T-helper 2 cell treated with Interferon-gamma antibody and Interleukin-4, amounts not matched to agents 5 μg/mL and 100 μg/mL, for 36 hours (primary cell): ENCODE results near the gene MAST2.
A peak's percentile ranks its signal among the peaks of the same experiment; 100 is the strongest.
"Not testable (repeated sequence)": the region's sequence is repeated elsewhere in the genome, so short reads cannot be mapped to it uniquely, and the experiment has no call there.

ENCODE experiments used
- DNase-seq: peaks from one replicate; pipeline ENCODE4 v3.0.0; 2021; ENCODE audit warnings: low spot score
- H3K27ac Mint-ChIP-seq: one replicate; pipeline ENCODE4 v1.8.0; 2021; ENCODE audit warnings: mild to moderate bottlenecking, mixed read lengths
- H3K27me3 Mint-ChIP-seq: one replicate; pipeline ENCODE4 v1.8.0; 2021; ENCODE audit warnings: low read depth, mixed read lengths
- H3K36me3 Mint-ChIP-seq: one replicate; pipeline ENCODE4 v1.8.0; 2021; ENCODE audit warnings: low read depth, mixed read lengths
- H3K4me1 Mint-ChIP-seq: one replicate; pipeline ENCODE4 v1.8.0; 2021; ENCODE audit warnings: low read depth, mixed read lengths
- H3K4me3 Mint-ChIP-seq: one replicate; pipeline ENCODE4 v1.8.0; 2022; ENCODE audit warnings: mild to moderate bottlenecking, moderate library complexity, mixed read lengths
- H3K9me3 Mint-ChIP-seq: one replicate; pipeline ENCODE4 v1.8.0; 2021; ENCODE audit warnings: mixed read lengths

Gene MAST2

DNA sequence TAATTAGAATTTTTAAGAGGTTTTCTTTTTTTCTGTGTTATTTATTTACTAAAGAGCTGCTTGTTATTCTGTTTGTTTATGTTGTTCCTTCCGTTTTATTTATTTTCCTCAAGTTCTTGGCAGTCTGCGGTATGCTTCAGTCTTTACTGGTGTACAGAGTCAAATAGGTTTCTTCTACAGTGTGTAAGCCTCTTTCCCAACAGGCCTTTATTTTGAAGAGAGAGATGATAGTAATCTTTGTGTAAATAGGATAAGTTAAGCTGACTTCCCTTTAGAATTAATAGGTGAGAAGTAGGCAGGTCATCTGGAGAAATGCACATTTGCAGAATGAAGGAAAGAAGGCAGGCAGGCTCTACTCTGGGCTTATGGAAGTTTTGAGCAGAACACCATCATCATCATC is 23.8 kb downstream of the MAST2 start:
- H3K4me1 Mint-ChIP-seq, result peaks cover 9% of the 10 kb centered on the region
- no peaks in the 10 kb centered on the region for H3K9me3 Mint-ChIP-seq
- H3K27me3 Mint-ChIP-seq, result no peaks in the 10 kb centered on the region

DNA sequence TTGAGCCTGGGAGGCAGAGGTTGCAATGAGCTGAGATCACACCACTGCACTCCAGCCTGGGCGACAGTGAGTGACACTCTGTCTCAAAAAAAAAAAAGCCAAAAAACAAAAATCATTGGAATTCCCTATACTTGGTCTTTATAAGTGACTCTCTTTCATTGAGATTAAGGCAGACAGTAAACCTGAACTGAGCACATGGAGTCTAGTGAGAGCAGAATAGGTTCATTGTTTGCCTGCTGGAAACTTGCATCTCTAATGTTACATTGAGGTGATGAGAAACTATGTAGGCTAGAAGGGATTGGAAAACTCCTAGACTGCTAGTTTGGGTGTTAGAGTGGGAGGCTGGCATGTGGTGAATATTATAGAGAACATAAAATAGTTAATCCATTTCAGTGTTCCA is 25.4 kb downstream of the MAST2 start:
- Mint-ChIP-seq H3K9me3 (no peaks in the 10 kb centered on the region), H3K27me3 (no peaks in the 10 kb centered on the region), H3K4me1 (peaks cover 2% of the 10 kb centered on the region), H3K27ac (no peak overlapping the region), H3K36me3 (peaks cover 18% of the 10 kb centered on the region), H3K4me3 (no peak overlapping the region)
- DNase-seq, result no peak

More for the DNA sequence above, 23.8 kb downstream of the MAST2 start:
- Mint-ChIP-seq H3K36me3 (peaks cover 18% of the 10 kb centered on the region), H3K27ac (no peak overlapping the region), H3K4me3 (no peak overlapping the region)
- DNase-seq, result no peak

DNA sequence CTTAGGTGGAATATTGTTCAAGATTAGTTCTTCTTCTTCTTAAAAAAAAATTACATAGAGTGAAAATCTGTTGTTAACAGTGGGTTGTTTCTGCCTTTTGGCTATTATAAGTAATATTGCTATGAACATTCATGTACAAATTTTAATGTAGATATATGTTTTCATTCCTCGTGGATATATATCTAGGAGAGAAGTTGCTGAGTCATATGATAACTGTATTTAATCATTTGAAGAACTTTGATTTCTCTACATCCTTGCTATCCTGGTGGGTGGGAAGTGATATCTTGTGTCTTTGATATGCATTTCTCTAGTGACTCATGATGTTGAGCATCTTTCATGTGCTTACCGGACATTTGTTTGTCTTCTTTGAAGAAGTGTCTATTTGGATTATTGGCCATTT is 29.9 kb downstream of the MAST2 start:
- H3K9me3 Mint-ChIP-seq, result no peaks in the 10 kb centered on the region
- DNase-seq, result no peak
- peaks cover 2% of the 10 kb centered on the region for H3K4me1 Mint-ChIP-seq
- H3K27ac Mint-ChIP-seq, result no peak overlapping the region
- H3K4me3 Mint-ChIP-seq, result no peak overlapping the region
- peaks cover 16% of the 10 kb centered on the region for H3K36me3 Mint-ChIP-seq
- H3K27me3 Mint-ChIP-seq, result no peaks in the 10 kb centered on the region

DNA sequence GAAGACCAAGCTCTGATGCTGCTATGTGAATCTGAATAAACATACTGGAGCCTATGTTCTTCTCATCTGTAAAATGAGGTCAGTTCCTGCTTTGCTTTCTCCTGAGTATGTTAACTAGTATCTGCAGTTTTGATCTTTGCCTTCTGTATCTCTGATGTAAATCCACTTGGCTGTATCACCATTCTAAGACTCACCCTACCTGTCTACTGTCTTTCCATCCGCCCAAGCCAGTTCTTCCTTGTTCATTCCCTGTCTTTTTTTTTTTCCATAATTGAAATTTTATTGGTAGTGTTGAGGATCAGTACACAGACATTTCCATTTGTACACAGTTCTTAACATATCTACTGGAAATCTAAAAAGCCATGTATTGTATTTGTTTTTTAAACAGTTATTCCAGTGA is 31.3 kb downstream of the MAST2 start:
- peaks cover 13% of the 10 kb centered on the region for H3K36me3 Mint-ChIP-seq
- H3K27me3 Mint-ChIP-seq, result no peaks in the 10 kb centered on the region

DNA sequence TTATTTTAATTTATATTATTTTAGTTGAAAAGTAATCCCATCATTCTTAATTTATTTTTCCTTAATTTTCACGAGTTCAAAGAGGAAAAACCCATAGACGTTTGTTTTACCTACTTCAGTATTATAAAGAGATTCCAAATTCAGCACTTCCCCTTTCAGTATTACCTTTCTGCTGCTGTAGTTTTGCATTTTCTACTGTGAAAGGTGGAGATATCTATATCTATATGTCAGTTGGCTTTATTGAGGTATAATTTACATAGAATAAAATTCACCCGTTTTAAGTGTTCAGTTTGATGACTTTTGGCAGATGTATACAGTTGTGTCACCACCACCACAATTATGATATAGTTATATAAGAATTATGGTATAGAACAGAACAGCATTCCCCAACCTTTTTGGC is 33.0 kb downstream of the MAST2 start:
- no peaks in the 10 kb centered on the region for H3K9me3 Mint-ChIP-seq
- H3K4me1 Mint-ChIP-seq, result peaks cover 2% of the 10 kb centered on the region
- H3K4me3 Mint-ChIP-seq, result no peak overlapping the region
- H3K27me3 Mint-ChIP-seq, result no peaks in the 10 kb centered on the region
- no peak overlapping the region for H3K27ac Mint-ChIP-seq
- DNase-seq, result no peak
- H3K36me3 Mint-ChIP-seq, result peaks cover 10% of the 10 kb centered on the region

More for the DNA sequence above, 31.3 kb downstream of the MAST2 start:
- H3K4me1 Mint-ChIP-seq, result peaks cover 2% of the 10 kb centered on the region
- no peaks in the 10 kb centered on the region for H3K9me3 Mint-ChIP-seq
- H3K4me3 Mint-ChIP-seq, result no peak overlapping the region
- DNase-seq, result no peak
- no peak overlapping the region for H3K27ac Mint-ChIP-seq

DNA sequence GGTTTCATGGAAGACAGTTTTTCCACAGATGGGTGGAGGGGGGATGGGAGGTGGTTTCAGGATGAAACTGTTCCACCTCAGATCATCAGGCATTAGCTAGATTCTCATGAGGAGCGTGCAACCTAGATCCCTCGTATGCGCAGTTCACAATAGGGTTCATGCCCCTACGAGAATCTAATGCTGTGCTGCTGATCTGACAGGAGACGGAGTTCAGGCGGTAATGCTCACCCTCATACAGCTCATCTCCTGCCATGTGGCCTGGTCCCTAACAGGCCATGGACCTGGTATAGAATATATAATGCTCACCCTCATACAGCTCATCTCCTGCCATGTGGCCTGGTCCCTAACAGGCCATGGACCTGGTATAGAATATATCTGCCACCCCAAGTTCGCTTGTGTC is 33.4 kb downstream of the MAST2 start:
- H3K27ac Mint-ChIP-seq, H3K27me3 Mint-ChIP-seq, DNase-seq, H3K4me1 Mint-ChIP-seq, H3K36me3 Mint-ChIP-seq, H3K4me3 Mint-ChIP-seq, H3K9me3 Mint-ChIP-seq: not testable (repeated sequence)

DNA sequence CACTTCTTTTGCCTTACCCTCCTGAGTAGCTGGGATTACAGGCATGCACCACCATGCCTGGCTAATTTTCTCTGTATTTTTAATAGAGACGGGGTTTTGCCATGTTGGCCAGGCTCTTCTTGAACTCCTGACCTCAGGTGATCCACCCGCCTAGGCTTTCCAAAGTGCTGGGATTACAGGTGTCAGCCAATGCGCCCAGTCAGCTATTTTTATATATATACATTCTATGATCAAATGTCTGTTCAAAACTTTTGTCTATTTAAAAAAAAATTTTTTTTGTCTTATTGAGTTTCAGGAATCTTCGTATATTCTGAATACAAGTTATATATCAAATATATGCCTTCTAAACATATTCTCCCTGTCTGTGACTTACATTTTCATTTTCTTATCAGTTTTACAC is 34.9 kb downstream of the MAST2 start:
- not testable (repeated sequence) for H3K36me3 Mint-ChIP-seq, H3K9me3 Mint-ChIP-seq, H3K4me3 Mint-ChIP-seq, H3K27me3 Mint-ChIP-seq, H3K27ac Mint-ChIP-seq, DNase-seq
- peaks cover 15% of the 10 kb centered on the region for H3K4me1 Mint-ChIP-seq

DNA sequence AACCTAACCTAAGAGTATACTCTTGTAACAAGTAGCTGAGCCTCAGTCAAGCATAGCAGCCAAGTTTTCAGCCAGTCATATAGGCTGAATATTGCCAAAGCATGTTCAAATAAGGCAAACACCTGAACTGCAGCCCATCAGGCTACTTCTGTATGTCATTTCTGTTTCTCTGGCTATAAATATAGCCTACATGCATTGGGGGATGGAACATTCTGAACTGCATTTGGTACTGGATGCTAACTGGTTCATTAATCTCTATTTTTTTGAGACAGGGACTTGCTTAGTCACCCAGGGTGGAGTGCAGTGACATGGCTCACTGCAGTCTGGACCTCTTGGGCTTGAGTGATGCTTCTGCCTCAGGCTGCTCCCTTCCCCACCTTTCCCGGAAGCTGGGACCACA is 37.3 kb downstream of the MAST2 start:
- Mint-ChIP-seq H3K9me3 (no peaks in the 10 kb centered on the region), H3K4me3 (no peak overlapping the region), H3K27me3 (no peaks in the 10 kb centered on the region), H3K27ac (no peak overlapping the region), H3K36me3 (no peaks in the 10 kb centered on the region), H3K4me1 (peaks cover 17% of the 10 kb centered on the region)
- no peak for DNase-seq

DNA sequence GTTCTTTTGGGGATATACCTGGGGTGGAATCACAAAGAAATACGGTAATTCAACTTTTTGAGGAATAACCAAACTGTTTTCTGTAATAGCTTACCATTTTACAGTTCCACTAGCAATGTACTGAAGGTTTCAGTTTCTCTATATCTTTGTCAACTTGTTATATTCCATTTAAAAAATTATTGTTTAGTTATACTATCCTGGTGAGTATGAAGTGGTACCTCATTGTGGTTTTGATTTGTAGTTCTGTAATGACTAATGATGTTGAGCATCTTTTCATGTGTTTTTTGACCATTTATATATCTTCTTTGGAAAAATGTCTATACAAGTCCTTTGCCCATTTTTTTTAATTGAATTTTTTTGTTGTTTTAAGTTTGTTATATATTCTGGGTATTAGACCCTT is 39.4 kb downstream of the MAST2 start:
- Mint-ChIP-seq H3K9me3 (no peaks in the 10 kb centered on the region), H3K4me1 (peaks cover 17% of the 10 kb centered on the region), H3K27me3 (no peaks in the 10 kb centered on the region), H3K27ac (peak overlapping the region; percentile 91), H3K4me3 (peak overlapping the region; percentile 68), H3K36me3 (no peaks in the 10 kb centered on the region)
- DNase-seq, result no peak

DNA sequence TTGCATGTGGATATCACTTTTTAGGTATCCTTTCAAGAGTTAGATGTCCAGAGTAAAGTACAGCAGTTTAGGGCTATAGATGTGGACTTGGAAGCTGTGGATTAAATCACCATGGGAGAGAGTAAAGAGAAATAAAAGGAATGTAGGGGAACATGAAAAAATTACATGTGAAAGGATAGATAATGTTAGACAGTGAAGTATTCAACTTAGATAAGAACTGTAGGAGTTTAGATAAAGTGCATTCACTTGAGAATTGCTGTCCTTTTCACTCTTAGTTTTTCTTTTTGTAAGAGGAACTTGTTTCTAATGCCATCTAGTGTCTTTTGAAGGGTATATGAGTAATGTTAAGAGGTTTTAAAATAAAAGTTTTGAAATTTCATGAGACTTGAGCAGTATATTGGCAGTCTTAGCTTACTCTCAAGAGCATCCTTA is 40.1 kb downstream of the MAST2 start:
- Mint-ChIP-seq H3K9me3 (peaks cover 2% of the 10 kb centered on the region), H3K36me3 (peaks cover 4% of the 10 kb centered on the region), H3K4me3 (peak overlapping the region; percentile 68), H3K4me1 (peaks cover 17% of the 10 kb centered on the region), H3K27me3 (no peaks in the 10 kb centered on the region), H3K27ac (peak overlapping the region; percentile 91)
- no peak for DNase-seq

DNA sequence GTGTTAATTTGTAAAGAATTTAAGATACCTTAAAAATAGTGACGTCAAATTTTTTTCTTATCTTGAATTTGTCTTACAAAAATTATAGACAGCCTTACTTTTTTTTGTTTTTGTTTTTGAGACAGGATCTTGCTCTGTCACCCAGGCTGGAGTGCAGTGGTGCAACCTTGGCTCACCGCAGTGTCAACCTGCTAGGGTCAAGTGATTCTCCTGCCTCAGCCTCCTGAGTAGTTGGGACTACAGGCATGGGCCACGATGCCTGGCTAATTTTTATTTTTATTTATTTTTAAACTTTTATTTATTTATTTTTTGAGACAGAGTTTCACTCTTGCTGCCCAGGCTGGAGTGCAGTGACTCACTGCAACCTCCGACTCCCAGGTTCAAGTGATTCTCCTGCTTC is 40.6 kb downstream of the MAST2 start:
- not testable (repeated sequence) for H3K9me3 Mint-ChIP-seq, H3K27ac Mint-ChIP-seq, DNase-seq, H3K4me3 Mint-ChIP-seq, H3K27me3 Mint-ChIP-seq, H3K36me3 Mint-ChIP-seq
- peaks cover 17% of the 10 kb centered on the region for H3K4me1 Mint-ChIP-seq

DNA sequence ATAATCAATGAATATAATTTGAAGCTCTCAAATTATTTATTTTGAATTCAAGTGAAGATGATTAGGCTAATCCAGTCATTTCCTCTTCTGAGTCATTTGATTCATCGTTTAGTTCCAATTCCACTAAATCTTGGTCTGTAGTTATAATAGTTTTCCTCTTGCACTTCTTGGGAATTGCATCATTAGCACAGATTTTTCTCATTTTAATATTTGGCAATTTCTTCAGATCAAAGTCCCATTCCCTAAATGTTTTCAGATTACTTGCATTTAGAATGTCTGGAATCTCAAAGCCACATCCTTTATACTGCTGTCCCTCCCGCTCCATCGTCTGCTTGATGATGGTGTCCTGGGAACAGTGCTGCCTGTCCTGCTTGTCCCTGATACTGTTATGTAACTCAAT is 43.5 kb downstream of the MAST2 start:
- peaks cover 19% of the 10 kb centered on the region for H3K4me1 Mint-ChIP-seq
- DNase-seq, result no peak
- peaks cover 27% of the 10 kb centered on the region for H3K9me3 Mint-ChIP-seq
- no peak overlapping the region for H3K4me3 Mint-ChIP-seq
- peaks cover 20% of the 10 kb centered on the region for H3K36me3 Mint-ChIP-seq
- H3K27ac Mint-ChIP-seq, result no peak overlapping the region
- H3K27me3 Mint-ChIP-seq, result no peaks in the 10 kb centered on the region

DNA sequence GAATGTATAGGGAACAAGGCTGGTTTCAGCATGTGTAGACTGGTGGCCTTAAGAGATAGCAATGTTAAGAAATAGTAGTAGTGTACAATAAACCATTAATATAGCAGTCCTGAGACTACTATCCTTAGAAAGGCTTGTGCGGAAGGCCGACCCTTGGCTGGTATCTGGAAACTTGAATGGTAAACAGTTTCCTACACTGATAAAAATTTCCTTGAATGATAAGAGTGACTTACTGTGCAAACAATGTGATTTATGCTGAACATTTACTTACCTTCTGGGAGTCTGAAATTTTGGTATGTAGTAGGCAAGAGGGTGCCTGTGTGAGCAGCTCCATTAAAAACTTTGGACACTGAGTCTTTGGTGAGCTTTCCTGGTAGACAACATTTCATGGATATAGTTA is 44.7 kb downstream of the MAST2 start:
- H3K27me3 Mint-ChIP-seq, result no peaks in the 10 kb centered on the region
- no peak overlapping the region for H3K27ac Mint-ChIP-seq
- DNase-seq, result no peak
- peaks cover 9% of the 10 kb centered on the region for H3K4me1 Mint-ChIP-seq
- H3K9me3 Mint-ChIP-seq, result peaks cover 27% of the 10 kb centered on the region
- H3K4me3 Mint-ChIP-seq, result no peak overlapping the region
- H3K36me3 Mint-ChIP-seq, result peaks cover 20% of the 10 kb centered on the region

DNA sequence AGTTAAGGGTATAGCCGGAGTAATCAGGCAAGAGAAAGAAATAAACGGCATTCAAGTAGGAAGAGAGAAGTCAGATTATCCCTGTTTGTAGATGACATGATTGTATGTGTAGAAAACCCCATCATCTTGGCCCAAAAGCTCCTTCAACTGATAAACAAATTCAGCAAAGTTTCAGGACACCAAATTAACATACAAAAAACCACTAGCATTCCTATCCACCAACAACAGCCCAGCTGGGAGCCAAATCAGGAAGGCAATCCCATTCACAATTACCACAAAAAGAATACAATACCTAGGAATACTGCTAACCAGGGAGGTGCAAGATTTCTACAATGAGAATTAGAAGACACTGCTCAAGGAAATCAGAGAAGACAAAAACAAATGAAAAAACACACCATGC is 45.3 kb downstream of the MAST2 start:
- Mint-ChIP-seq H3K27ac (no peak overlapping the region), H3K4me3 (no peak overlapping the region), H3K36me3 (peaks cover 20% of the 10 kb centered on the region), H3K4me1 (peaks cover 3% of the 10 kb centered on the region), H3K27me3 (no peaks in the 10 kb centered on the region), H3K9me3 (peaks cover 27% of the 10 kb centered on the region)
- no peak for DNase-seq

DNA sequence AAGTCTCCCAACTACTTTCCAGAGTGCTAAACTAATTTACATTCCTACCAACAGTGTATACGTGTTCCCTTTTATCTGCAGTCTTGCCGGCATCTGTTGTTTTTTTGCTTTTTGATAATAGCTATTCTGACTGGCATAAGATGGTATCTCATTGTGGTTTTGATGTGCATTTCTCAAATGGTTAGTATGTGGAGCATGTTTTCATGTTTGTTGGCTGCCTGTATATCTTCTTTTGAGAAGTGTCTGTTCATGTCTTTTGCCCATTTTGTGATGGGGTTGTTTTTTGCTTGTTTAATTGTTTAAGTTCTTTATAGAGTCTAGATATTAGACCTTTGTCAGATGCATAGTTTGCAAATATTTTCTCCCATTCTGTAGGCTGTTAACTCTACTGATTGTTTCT is 46.6 kb downstream of the MAST2 start:
- peaks cover 2% of the 10 kb centered on the region for H3K4me1 Mint-ChIP-seq
- H3K36me3 Mint-ChIP-seq, result peaks cover 20% of the 10 kb centered on the region
- no peak overlapping the region for H3K27ac Mint-ChIP-seq
- H3K9me3 Mint-ChIP-seq, result peaks cover 27% of the 10 kb centered on the region
- no peaks in the 10 kb centered on the region for H3K27me3 Mint-ChIP-seq
- no peak overlapping the region for H3K4me3 Mint-ChIP-seq
- DNase-seq, result no peak
